ENCODE data around the gene ADARB2.

The ADARB2 gene

DNA sequence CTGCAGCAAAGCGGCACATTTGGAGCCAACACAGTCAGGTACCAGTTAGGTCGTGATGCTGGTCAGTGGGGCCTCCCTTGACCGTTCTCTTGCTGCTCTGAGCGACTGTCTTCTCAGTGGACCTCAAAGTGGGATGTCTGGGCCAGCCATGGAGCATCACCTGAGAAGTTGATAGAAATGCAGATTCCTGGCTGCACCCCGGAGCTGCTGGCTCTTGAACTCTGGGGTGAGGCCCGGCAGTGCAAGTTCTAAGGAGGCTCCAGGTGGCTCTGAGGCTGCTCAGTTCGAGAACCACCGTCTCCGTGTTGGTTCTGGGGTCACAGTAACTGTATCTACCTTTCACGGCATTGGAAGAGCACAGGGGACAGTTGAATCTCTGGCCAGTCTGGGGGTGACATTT is 533.6 kb downstream of the ADARB2 start:
- peaks cover 5% of the 10 kb centered on the region for H3K27me3 Mint-ChIP-seq
- no peak for ATAC-seq
- peak overlapping the region in 1 of 2 donors; percentile 86 for H3K27ac Mint-ChIP-seq
- no peak for DNase-seq
- no peaks in the 10 kb centered on the region for H3K9me3 Mint-ChIP-seq
- H3K4me3 Mint-ChIP-seq = no peak overlapping the region
- H3K4me1 Mint-ChIP-seq = no peaks in the 10 kb centered on the region

DNA sequence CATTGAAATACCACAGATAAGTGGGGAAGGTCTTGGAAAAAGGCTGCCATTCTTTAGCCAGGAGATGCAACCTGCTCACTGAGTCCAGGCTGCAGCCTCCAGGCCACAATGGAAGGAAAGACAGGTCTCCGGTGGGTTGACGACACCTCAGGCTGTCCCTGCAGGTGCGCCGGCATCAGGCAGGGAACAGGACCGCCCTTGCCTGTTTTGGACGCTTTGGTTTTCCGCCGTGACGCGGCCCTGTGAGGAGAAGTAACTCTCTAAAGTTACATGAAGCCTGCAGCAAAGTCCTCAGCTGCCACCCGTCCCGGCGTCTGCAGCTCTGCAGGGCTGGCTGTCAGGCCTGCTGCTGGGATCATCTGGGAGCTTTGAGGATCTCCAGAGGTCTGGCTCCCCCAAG is 534.1 kb downstream of the ADARB2 start:
- Mint-ChIP-seq H3K27ac (no peak overlapping the region), H3K27me3 (peaks cover 10% of the 10 kb centered on the region), H3K4me1 (no peaks in the 10 kb centered on the region), H3K4me3 (no peak overlapping the region), H3K9me3 (no peaks in the 10 kb centered on the region)
- DNase-seq (no peak), ATAC-seq (no peak)

- Mint-ChIP-seq H3K27me3 (peaks cover 14% of the 10 kb centered on the region), H3K27ac (no peak overlapping the region), H3K9me3 (no peaks in the 10 kb centered on the region), H3K4me1 (no peaks in the 10 kb centered on the region), H3K4me3 (no peak overlapping the region)
- ATAC-seq (no peak), DNase-seq (no peak)
Measured at GRCh38 chr10:1202343-1202742, 535.0 kb downstream of the ADARB2 start.

DNA sequence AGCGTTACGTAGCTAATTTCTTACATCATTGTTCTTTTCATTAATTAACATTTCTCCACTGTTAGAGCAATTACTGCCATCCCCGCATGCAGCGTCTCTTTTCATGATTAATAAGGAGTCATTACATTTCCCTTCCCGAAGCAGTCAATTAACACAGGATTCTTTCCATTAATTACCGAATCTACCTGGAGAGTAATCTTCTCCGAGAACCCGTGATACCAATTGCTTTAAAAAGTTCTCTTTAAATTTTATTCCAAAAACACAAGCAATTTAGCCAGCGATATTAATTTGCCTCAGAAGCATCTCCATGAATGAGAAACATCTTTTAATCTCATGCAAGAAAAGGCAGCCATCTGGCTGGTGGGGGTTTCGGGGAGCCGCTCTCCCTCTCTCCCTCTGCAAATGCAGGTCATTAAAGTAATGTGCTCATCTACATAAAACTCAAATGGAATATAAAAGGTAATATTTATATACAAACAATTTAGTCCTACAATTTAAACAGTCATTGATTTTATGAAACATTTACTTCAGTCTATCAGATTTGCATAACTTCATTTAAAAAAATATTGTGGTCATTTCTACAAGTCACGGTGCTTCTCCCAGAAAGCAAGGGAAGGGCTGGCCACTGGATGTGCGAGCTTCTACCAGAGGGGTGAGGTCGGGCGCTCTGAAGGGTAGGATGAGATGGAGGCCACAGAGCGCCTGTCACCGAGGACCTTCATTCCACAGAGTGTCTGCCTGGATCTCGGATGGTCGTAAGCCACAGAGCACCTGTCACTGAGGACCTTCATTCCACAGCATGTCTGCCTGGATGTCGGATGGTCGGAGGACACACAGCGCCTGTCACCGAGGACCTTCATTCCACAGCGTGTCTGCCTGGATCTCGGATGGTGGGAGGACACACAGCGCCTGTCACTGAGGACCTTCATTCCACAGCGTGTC is 536.2 kb downstream of the ADARB2 start:
- ATAC-seq = no peak
- H3K4me3 Mint-ChIP-seq = no peak overlapping the region
- H3K4me1 Mint-ChIP-seq = no peaks in the 10 kb centered on the region

DNA sequence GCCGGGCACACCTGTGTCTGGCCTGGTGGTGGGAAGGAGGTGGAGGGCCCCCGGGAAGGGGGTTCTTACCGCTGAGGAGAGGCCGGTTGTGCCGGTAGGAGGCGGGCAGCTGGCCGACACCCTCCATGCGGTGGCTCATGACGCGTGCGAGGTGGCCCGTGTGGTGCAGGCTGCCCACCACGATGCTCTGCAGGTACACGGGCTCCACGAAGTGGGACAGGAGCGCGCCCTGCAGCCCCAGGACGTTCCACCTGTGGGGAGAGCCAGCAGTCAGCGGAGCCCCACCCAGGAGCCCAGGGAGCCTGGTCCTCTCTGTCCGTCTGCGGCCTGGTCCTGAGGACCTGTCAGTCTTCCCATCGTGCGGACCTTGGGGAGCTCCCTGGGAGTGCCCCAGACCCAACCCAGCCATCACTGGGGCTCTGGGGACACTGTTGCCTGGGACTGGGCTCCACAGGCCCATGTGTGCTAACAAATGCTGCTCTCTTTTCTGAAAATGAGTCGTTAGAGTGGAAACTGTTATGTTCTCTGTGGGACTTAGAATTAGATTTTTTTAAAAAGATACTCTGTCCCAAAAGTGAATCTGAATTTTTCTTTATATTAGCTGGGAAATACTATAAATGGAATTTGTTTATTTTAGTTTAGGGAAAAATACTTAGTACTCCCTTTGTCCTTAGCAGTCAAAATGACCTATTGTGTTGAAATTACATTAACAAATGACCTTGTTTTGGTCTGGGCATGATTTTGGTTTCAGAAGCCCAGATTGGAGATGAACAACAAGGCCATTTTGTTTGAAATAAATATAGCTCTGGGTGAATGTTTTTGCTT is 537.2 kb downstream of the ADARB2 start:
- DNase-seq = no peak
- Mint-ChIP-seq H3K27ac (no peak overlapping the region), H3K9me3 (no peaks in the 10 kb centered on the region), H3K27me3 (peaks cover 27% of the 10 kb centered on the region), H3K4me1 (no peaks in the 10 kb centered on the region), H3K4me3 (no peak overlapping the region)
- ATAC-seq = no peak

More for the DNA sequence above, 536.2 kb downstream of the ADARB2 start:
- Mint-ChIP-seq H3K27ac (peak overlapping the region in 1 of 2 donors; percentile 30), H3K27me3 (peaks cover 18% of the 10 kb centered on the region), H3K9me3 (no peaks in the 10 kb centered on the region)
- DNase-seq = no peak

- Mint-ChIP-seq H3K27ac (no peak overlapping the region), H3K27me3 (peaks cover 27% of the 10 kb centered on the region), H3K9me3 (no peaks in the 10 kb centered on the region)
Measured at GRCh38 chr10:1199345-1199673, 538.0 kb downstream of the ADARB2 start.

DNA sequence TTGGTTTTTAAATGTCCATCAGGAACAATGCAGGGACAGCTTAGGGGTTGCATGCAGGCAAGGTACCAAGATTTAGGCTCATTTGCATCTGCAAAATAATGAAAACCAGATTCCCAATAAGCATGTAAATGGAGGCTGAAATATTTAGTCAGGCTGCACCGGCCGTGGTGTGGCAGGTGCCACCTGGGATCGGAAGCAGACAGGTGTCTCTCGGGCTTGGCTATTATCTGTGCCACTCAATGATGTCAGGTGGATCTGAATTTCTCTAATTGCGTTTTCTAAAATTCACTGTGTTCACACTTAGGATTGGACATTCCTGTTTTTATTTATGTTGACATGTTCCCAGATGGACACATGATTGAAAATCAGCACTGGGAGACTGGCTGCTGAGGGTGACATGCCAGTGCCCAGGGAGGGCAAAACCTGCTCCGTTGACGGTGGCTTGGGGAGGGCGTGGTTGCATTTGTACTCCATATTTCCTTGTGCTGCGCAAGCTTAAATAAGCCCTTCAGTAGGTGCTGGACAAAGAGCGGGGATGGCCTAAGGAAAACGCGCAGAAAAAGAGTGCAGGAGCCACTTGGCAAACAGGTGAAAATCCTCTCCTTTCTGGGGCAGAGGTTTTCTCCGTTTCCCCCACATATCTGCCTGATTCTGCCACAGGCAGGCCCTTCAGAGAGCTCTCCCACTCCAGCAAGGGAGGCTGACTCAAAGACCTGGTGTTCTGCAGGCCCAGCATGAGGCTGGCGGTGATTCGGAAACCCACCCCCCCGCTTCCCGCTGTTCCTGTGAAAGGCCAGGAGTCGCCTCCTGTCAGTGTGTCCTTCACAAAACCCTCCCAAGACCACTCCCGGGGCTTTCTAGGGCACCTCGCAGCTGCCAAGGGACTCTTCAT is 538.6 kb downstream of the ADARB2 start:
- Mint-ChIP-seq H3K27ac (no peak overlapping the region), H3K4me1 (peaks cover 5% of the 10 kb centered on the region), H3K27me3 (peaks cover 27% of the 10 kb centered on the region)

More at GRCh38 chr10:1199345-1199673, 538.0 kb downstream of the ADARB2 start:
- Mint-ChIP-seq H3K4me1 (no peaks in the 10 kb centered on the region), H3K4me3 (no peak overlapping the region)
- no peak for ATAC-seq
- no peak for DNase-seq

GRCh38 chr10:1197384-1197783 is 539.9 kb downstream of the ADARB2 start:
- no peak for DNase-seq
- no peak overlapping the region for H3K27ac Mint-ChIP-seq
- H3K27me3 Mint-ChIP-seq = peaks cover 27% of the 10 kb centered on the region
- H3K4me1 Mint-ChIP-seq = peaks cover 13% of the 10 kb centered on the region
- no peaks in the 10 kb centered on the region for H3K9me3 Mint-ChIP-seq
- ATAC-seq = no peak
- no peak overlapping the region for H3K4me3 Mint-ChIP-seq

More for the DNA sequence above, 538.6 kb downstream of the ADARB2 start:
- Mint-ChIP-seq H3K9me3 (no peaks in the 10 kb centered on the region), H3K4me3 (no peak overlapping the region)
- ATAC-seq (no peak), DNase-seq (no peak)

GRCh38 chr10:1196656-1197055 is 540.7 kb downstream of the ADARB2 start:
- Mint-ChIP-seq H3K4me3 (no peak overlapping the region), H3K4me1 (peaks cover 13% of the 10 kb centered on the region), H3K27me3 (peaks cover 27% of the 10 kb centered on the region), H3K9me3 (no peaks in the 10 kb centered on the region), H3K27ac (no peak overlapping the region)
- DNase-seq = no peak
- no peak for ATAC-seq

DNA sequence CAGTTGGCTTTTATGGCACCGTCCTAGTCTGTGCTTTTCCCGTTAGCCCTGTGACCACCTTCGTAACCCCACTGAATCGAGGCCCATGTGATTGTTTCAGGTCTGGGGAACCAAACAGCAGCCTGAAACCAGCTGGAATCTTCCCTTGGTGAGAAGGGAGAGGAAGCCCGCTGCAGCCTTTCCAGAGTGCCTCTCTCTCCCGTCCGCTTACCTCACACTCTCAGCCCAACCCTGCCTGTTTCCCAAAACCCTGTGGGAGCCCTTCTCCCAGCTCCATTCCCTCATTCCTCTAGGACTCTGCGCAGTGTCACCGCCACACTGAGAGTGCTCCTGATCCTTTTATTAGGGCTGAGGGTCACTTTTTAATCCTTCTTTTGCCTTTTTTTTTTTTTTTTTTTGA is 541.5 kb downstream of the ADARB2 start:
- Mint-ChIP-seq H3K4me3 (no peak overlapping the region), H3K4me1 (peaks cover 13% of the 10 kb centered on the region), H3K27me3 (peaks cover 27% of the 10 kb centered on the region), H3K27ac (peak overlapping the region in 1 of 2 donors; percentile 33), H3K9me3 (no peaks in the 10 kb centered on the region)
- ATAC-seq = no peak
- DNase-seq = no peak

DNA sequence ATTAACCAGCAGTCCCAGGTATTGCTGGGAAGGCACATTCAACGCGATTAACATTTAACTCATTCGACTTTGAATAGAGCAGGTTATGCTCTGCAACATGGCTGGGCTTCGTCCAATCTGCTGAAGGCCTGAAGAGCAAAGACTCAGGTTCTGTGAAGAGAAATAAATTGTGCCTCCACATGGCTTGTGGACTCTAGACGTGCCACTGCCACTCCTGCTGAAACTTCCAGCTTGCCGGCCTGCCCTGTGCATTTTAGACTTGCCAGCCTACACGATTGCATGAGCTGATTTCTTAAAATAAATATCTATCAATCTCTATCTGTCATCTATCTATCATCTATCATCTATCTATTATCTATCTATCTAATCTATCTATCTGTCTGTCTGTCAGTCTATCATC is 543.2 kb downstream of the ADARB2 start:
- Mint-ChIP-seq H3K4me3 (no peak overlapping the region), H3K27ac (no peak overlapping the region), H3K4me1 (peaks cover 13% of the 10 kb centered on the region), H3K27me3 (peaks cover 26% of the 10 kb centered on the region), H3K9me3 (no peaks in the 10 kb centered on the region)
- DNase-seq (no peak), ATAC-seq (no peak)

GRCh38 chr10:1193561-1193960 is 543.8 kb downstream of the ADARB2 start:
- H3K4me1 Mint-ChIP-seq = peaks cover 13% of the 10 kb centered on the region
- no peak for ATAC-seq
- no peaks in the 10 kb centered on the region for H3K9me3 Mint-ChIP-seq
- H3K4me3 Mint-ChIP-seq = no peak overlapping the region
- H3K27me3 Mint-ChIP-seq = peaks cover 20% of the 10 kb centered on the region
- DNase-seq = no peak
- no peak overlapping the region for H3K27ac Mint-ChIP-seq

GRCh38 chr10:1191752-1192151 is 545.6 kb downstream of the ADARB2 start:
- Mint-ChIP-seq H3K27ac (no peak overlapping the region), H3K27me3 (peaks cover 12% of the 10 kb centered on the region), H3K4me3 (no peak overlapping the region), H3K9me3 (no peaks in the 10 kb centered on the region), H3K4me1 (peaks cover 13% of the 10 kb centered on the region)
- DNase-seq (no peak), ATAC-seq (no peak)

DNA sequence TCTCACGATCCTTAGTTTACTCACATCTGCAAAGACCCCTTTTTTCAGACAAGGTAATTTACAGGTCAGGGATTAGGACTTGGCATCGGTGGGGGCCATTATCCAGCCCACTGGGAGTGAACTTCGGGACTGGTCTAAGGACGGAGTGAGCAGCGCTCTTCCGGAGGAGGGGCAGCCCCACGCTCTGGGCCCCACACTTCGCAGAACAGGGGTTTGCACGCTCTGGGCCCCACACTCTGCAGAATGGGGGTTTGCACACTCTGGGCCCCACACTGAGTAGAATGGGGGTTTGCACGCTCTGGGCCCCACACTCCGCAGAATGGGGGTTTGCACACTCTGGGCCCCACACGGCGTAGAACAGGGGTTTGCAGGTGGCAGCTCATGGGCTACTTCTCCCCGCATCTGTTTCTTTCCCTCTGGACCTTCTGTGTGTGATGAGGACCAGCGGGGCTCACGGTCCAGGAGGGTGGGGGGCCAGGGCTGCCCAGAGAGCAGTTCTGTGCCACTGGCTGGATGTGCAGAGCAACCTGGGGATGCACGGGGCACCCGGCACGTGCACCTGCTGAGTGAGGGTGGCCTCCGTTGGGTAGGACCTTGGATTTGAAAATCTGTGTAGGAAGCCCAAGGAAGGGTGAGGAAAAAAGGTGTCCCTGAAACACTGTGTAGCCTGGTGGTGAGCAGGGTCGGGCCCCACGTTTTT is 546.4 kb downstream of the ADARB2 start:
- Mint-ChIP-seq H3K9me3 (no peaks in the 10 kb centered on the region), H3K4me1 (peaks cover 13% of the 10 kb centered on the region), H3K27ac (peak overlapping the region in 1 of 2 donors; percentile 34), H3K27me3 (peaks cover 7% of the 10 kb centered on the region), H3K4me3 (no peak overlapping the region)
- no peak for DNase-seq
- no peak for ATAC-seq

- Mint-ChIP-seq H3K9me3 (no peaks in the 10 kb centered on the region), H3K27ac (no peak overlapping the region), H3K27me3 (no peaks in the 10 kb centered on the region), H3K4me3 (no peak overlapping the region), H3K4me1 (peaks cover 13% of the 10 kb centered on the region)
- ATAC-seq = no peak
- DNase-seq = no peak
Measured at GRCh38 chr10:1190052-1190395, 547.3 kb downstream of the ADARB2 start.

All from stimulated activated naive CD8-positive, alpha-beta T cell treated with anti-CD3 and anti-CD28 coated beads, Interleukin-15, amount 100 ng/mL, for 72 hours (primary cell).